Measurements from ENCODE around the gene TUBB8. TPM values are rescaled to one million over a fixed set of nuclear protein-coding genes. Genes with fewer than 3 reads are reported as not detected.

The TUBB8 gene
- not detected for total RNA-seq

DNA sequence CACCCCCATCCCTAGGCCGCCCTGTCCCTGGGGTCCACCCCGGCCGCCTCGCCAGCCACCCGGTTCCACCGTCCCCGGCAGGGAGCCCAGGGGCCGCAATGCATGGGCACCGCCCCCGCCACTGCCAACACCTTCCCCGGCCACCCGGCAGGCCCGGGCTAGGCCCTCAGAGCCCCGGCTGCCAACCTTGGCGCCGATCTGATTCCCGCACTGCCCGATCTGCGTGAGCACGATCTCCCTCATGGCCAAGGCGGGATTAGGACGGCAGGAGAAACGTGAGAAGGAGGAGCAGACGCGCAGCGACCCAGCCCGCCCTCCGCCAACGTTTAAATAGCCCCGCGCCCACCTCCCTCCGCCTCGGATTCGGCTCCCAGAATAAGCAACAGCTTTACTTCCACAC is at the start of gene TUBB8:
Gene TUBB8, minus strand, starts transcription at position 301 of the 400 bp plus-strand sequence. Its CDS starts 58 bp downstream, at position 243.
- Histone ChIP-seq H3K27ac (no peak within 1 kb of the TSS), H3K36me3 (no peaks in the 10 kb centered on the region), H3K4me3 (no peak within 1 kb of the TSS), H3K4me1 (no peaks in the 10 kb centered on the region), H3K9me3 (no peaks in the 10 kb centered on the region), H3K27me3 (no peaks in the 10 kb centered on the region)
- intact Hi-C loops (cut with DNase I), result no loop called here
- DNase-seq, result no peak
- TF ChIP-seq POLR2A (IDR thresholded peaks at IDR 0.05), result no peak
- TF ChIP-seq, protein P1, sequence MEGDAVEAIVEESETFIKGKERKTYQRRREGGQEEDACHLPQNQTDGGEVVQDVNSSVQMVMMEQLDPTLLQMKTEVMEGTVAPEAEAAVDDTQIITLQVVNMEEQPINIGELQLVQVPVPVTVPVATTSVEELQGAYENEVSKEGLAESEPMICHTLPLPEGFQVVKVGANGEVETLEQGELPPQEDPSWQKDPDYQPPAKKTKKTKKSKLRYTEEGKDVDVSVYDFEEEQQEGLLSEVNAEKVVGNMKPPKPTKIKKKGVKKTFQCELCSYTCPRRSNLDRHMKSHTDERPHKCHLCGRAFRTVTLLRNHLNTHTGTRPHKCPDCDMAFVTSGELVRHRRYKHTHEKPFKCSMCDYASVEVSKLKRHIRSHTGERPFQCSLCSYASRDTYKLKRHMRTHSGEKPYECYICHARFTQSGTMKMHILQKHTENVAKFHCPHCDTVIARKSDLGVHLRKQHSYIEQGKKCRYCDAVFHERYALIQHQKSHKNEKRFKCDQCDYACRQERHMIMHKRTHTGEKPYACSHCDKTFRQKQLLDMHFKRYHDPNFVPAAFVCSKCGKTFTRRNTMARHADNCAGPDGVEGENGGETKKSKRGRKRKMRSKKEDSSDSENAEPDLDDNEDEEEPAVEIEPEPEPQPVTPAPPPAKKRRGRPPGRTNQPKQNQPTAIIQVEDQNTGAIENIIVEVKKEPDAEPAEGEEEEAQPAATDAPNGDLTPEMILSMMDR (IDR thresholded peaks at IDR 0.05), result no peak
- WGBS, 2 donors, result 47% methylated on average over 3 of the region's 34 CpGs; no CpG with 5 or more reads in 1 of the 2 donors

DNA sequence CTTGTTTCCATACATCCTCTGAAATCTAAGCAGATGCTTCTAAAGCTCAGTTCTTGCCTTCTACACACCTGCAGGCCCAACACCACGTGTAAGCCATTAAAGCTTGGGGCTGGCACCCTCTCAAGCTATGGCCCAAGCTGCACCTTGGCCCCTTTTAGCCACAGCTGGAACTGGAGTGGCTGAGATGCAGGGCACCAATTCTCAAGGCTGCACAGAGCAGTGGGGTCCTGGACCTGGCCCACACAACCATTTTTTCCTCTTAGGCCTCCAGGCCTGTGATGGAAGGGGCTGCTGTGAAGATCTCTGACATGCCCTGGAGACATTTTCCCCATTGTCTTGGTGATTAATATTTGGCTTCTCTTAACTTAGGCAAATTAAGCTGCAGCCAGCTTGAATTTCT is 47.4 kb upstream of the TUBB8 start:
- Histone ChIP-seq H3K9me3 (peaks cover 0 to 24% (median 19%) of the 10 kb centered on the region in 3 donors), H3K36me3 (no peaks in the 10 kb centered on the region), H3K4me3 (no peak overlapping the region), H3K27me3 (no peaks in the 10 kb centered on the region), H3K4me1 (peaks cover 0 to 17% (median 4%) of the 10 kb centered on the region in 3 donors), H3K27ac (no peak overlapping the region)
- intact Hi-C loops (cut with DNase I), result no loop called here
- TF ChIP-seq, protein P1 (IDR thresholded peaks at IDR 0.05), result no peak
- DNase-seq, result no peak
- WGBS, 2 donors, result 0% methylated on average over 1 of the region's 1 CpG

DNA sequence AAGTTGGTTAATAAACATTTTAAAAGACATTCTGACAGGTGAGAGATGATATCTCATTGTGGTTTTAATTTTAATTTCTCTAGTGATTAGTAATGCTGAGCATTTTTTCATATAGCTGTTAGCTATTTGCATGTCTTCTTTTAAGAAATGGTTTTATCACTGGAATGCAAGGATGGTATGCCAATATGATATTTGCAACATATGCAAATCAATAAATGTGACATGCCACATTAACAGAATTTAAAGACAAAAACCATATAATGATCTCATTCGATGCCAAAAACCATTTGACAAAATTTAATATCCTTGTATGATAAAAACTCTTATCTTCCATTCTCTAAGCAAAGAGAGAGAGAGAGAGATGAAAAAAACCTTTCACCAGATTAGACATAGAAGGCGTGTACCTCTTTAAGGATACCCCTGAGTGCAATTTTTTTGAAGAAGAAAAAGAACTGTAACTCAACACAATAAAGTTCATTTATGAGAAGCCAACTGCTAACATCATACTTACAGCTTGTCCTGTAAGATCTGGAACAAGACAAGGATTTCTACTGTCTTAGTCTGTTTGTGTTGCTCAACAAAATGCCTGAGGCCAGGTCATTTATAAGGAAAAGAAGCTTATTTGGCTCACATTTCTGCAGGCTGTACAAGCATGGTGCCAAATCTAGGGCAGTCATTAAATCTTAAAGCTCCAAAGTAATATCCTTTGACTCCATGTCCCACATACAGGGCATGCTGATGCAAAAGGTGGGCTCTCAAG is 46.4 kb upstream of the TUBB8 start:
- H3K27me3 ChIP-seq, result no peaks in the 10 kb centered on the region
- peaks cover 0 to 24% (median 19%) of the 10 kb centered on the region in 3 donors for H3K9me3 ChIP-seq
- intact Hi-C loops (cut with DNase I), result no loop called here
- no peak overlapping the region for H3K4me3 ChIP-seq
- H3K36me3 ChIP-seq, result no peaks in the 10 kb centered on the region
- H3K27ac ChIP-seq, result no peak overlapping the region
- peaks cover 0 to 18% (median 4%) of the 10 kb centered on the region in 3 donors for H3K4me1 ChIP-seq
- no peak for DNase-seq
- 56 to 78% methylated on average over 2 of the region's 2 CpGs for WGBS, 2 donors
- TF ChIP-seq, protein P1 (IDR thresholded peaks at IDR 0.05), result no peak
- no peak for TF ChIP-seq POLR2A (IDR thresholded peaks at IDR 0.05)

DNA sequence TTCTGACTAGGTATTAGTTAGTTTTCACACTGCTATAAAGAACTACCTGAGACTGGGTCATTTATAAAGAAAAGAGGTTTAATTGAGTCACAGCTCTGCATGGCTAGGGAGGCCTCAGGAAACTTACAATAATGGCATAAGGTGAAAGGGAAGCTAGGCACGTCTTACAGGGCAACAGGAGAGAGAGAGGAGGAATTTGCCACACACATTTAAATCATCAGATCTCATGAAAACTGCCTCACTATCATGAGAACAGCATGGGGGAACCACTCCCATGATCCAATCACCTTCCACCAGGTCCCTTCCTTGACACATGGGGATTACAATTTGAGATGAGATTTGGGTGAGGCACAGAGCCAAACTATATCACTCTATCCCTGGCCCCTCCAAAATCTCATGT is 45.5 kb upstream of the TUBB8 start:
- TF ChIP-seq POLR2A (IDR thresholded peaks at IDR 0.05), result no peak
- TF ChIP-seq, protein P1 (IDR thresholded peaks at IDR 0.05), result no peak
- Histone ChIP-seq H3K4me3 (no peak overlapping the region), H3K4me1 (peaks cover 0 to 18% (median 4%) of the 10 kb centered on the region in 3 donors), H3K27ac (no peak overlapping the region), H3K27me3 (no peaks in the 10 kb centered on the region), H3K36me3 (no peaks in the 10 kb centered on the region), H3K9me3 (peaks cover 0 to 24% (median 19%) of the 10 kb centered on the region in 3 donors)
- WGBS, 2 donors, result 29 to 36% methylated on average over 1 of the region's 1 CpG
- DNase-seq, result no peak
- intact Hi-C loops (cut with DNase I), result no loop called here

DNA sequence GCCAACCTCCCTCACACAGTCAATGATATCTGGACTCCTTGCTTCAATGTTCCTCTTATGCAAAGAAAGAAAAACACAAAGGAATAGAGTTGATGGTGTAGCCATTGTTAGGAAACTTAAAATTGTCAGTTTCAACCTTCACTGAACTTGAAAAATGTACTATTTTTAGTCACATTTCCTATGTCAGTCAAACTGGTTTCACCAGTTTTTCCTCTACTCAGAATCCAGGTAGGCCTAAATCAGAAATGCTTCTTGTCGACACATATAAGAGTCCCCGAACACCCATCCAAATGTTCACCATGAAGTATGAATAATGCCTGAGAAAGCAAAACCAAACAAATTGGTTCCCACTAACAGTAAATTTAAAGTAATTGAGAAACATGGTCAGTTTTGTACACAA is 43.8 kb upstream of the TUBB8 start:
- H3K4me3 ChIP-seq, result no peak overlapping the region
- intact Hi-C loops (cut with DNase I), result no loop called here
- H3K27me3 ChIP-seq, result no peaks in the 10 kb centered on the region
- no peaks in the 10 kb centered on the region for H3K36me3 ChIP-seq
- H3K27ac ChIP-seq, result no peak overlapping the region
- WGBS, 2 donors, result 35 to 83% methylated on average over 2 of the region's 2 CpGs
- H3K9me3 ChIP-seq, result peaks cover 0 to 24% (median 19%) of the 10 kb centered on the region in 3 donors
- no peak for DNase-seq
- TF ChIP-seq POLR2A (IDR thresholded peaks at IDR 0.05), result no peak
- TF ChIP-seq, protein P1 (IDR thresholded peaks at IDR 0.05), result no peak
- peaks cover 0 to 18% (median 4%) of the 10 kb centered on the region in 3 donors for H3K4me1 ChIP-seq
